Activated CD4-positive, alpha-beta T cell treated with anti-CD3 and anti-CD28 coated beads for 1 hour (primary cell): ENCODE results near the gene FAN1.
"Not testable (repeated sequence)": the region's sequence is repeated elsewhere in the genome, so short reads cannot be mapped to it uniquely, and the experiment has no call there.

ENCODE experiments used
- DNase-seq: peaks from one replicate; pipeline ENCODE4 v3.0.0-alpha.2; 2020

Gene FAN1

GRCh38 chr15:30903497-30904187 is at the start of gene FAN1:
FAN1 (plus strand) TSS chr15:30903915; CDS start chr15:30904664, 749 bp downstream.
- DNase-seq, result peak; percentile 66

- no peak for DNase-seq
Observed at GRCh38 chr15:30859091-30859874, 44.4 kb upstream of the FAN1 start.

- no peak for DNase-seq
Observed at GRCh38 chr15:30865257-30865656, 38.5 kb upstream of the FAN1 start.

GRCh38 chr15:30870681-30871080 is 33.0 kb upstream of the FAN1 start:
- no peak for DNase-seq

DNA sequence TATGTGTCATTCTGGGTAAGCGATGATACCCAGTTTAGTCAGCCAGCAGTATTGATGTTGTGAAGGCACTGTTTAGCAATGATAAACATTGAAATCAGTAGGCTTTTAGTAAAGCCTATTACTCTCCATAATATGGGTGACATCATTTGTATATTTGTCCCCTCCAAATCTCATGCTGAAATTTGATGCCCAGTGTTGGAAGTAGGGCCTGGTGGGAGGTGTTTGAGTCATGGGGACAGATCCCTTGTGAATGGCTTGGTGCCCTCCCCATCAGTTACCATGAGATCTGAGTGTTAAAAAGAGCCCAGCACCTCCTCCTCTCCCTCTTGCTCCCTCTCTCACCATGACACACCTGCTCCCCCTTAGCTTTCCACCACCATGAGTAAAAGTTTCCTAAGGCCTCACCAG is 31.4 kb upstream of the FAN1 start:
- no peak for DNase-seq

DNA sequence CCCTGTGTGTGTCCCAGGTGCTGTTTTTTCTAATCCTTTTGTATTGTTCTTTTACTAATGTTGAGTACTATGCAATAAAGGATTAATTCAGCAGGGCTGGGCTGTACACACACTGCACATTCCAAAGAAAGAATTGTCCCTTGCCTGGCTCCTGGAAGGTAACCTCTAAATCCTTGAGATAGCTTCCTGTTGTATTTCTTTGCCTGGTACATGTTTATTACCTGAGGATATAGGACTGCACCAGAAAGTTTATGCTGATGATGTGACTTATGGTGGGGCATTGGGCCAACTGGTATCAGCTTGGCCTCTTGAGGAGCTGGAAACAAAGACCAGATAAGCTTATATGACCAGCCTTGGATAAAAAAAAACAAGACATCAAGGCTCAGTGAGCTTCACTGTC is 26.6 kb upstream of the FAN1 start:
- no peak for DNase-seq

DNA sequence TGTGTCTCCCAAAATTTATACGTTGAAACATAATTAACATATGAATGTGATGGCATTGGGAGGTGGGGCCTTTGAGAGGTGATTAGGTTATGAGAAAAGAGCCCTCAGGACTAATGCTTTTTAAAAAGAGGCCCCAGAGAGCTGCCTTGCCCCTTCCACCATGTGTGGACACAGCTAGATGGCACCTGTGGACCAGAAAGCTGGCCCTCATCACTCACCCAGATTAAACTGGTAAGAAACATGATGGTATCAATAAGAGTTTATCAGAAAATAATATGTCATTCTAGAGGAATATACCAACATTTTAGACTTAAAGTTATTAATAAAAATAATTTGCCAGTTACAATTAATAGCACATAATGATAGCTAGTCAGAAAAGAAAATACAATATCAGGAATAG is 25.2 kb upstream of the FAN1 start:
- no peak for DNase-seq

DNA sequence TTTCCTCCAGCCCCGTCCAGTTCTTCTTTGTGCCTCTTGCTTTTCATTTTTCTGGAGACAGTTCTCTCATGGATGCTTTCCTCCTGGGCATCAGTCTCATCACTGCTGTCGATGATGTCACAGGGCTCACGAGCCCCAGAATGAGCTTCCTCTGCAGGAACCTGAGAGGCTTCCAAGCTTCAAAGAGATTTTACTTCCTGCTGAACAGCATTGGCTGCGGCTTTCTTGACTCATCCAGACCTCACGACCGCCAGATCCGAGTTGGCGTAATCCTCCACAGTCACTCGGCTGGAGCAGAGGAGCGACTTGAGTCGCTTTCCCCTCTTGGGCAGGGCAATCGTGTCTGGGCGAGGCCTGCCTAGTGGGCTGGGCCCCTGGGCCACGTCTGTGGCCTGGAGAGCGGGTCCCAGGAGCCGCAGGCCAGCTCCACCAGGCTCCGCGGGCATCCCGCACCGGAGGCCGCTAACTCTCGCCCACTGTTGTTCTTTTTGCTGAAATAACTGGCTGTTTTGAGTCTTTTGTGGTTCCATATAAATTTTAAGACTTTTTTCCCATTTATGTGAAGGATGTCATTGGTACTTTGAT is 20.8 kb upstream of the FAN1 start:
- DNase-seq, result no peak

GRCh38 chr15:30883666-30884065 is 20.0 kb upstream of the FAN1 start:
- not testable (repeated sequence) for DNase-seq

- no peak for DNase-seq
Observed at GRCh38 chr15:30885814-30886213, 17.9 kb upstream of the FAN1 start.

DNA sequence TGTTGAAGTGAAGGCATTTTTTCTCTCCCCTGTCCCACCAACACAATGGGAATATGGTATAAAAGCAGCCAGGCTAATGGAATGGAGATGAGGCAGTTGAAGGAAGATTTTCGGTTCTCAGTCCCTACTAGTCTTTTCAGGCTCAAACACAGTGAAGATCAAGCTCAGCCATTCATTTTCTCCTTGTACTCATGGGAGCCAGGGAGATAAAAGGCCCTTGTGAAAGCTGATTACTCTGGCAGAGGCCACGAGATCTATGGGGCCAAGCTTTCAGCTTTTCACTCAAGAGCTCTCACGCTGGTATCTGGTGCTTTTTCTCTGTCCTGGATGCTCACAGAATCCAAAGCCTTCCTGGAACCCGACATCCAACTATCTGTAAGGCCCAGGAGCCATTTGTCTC is 14.5 kb upstream of the FAN1 start:
- DNase-seq, result no peak

DNA sequence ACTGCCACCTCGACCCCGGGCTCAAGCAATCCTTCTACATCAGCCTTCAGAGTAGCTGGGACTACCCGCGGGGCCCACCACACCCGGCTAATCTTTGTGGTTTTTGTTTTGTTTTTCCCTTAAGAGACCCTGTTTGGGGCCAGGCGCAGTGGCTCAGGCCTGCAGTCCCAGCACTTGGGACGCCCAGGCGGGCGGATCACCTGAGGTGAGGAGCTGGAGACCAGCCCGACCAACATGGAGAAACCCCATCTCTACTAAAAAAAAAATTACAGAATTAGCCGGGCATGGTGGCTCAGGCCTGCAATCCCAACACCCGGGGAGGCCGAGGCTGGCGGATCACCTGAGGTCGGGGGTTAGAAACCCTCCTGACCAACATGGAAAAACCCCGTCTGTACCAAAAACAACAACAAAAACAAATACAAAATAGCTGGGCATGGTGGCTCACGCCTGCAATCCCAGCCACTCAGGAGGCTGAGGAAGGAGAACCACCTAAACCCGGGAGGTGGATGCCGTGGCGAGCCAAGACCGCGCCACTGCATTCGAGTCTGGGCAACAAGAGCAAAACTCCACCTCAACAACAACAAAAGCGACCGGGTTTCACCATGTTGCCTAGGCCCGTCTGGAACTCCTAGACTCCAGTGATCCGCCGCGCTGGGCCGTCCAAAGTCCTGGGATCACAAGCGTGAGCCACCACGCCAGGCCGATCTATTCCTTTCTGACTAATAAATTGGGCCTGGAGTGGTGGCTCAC is 8.1 kb upstream of the FAN1 start:
- DNase-seq, result no peak

DNA sequence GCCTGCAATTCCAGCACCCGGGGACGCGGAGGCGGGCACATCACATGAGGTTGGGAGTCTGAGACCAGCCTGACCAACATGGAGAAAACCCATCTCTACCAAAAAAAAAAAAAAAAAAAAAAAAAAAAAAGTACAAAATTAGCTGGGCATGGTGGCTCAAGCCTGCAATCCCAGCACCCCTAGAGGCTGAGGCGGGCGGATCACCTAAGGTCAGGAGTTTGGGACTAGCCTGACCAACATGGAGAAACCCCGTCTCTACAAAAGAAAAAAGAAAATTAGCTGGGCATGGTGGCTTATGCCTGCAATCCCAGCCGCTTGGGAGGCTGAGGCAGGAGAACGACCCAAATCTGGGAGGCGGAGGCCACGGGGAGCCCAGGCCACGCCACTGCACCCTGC is 7.5 kb upstream of the FAN1 start:
- DNase-seq, result no peak

- DNase-seq, result no peak
Observed at GRCh38 chr15:30901889-30902288, 1.8 kb upstream of the FAN1 start.

DNA sequence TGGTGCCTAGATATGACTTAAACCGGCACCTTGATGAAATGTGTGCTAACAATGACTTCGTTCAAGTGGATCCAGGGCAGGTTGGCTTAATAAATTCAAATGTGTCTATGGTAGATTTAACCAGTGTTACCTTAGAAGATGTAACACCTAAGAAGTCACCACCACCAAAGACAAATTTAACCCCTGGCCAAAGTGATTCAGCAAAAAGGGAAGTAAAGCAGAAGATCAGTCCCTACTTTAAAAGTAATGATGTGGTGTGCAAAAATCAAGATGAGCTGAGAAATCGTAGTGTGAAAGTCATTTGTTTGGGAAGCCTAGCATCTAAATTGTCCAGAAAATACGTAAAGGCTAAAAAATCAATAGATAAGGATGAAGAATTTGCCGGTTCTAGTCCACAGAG is 1.1 kb downstream of the FAN1 start:
- DNase-seq, result no peak

DNA sequence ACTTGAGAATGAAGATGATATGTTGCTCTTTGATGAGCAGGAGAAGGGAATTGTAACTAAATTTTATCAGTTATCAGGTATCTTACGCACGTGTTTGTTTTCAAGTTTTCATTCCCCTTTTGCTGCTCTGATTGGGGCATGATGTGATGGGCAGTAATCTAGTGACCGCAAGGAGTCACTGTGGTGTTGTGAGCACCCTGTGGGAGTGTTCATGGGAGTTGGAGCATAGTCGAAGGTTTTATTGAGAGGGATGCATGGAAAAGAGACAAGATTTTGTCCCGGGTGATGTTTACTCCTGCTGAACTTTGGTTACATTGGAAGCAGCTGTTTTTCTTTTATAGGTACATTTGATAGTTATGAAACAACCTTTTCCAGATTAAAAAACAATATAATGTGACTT is 2.1 kb downstream of the FAN1 start:
- DNase-seq, result no peak

DNA sequence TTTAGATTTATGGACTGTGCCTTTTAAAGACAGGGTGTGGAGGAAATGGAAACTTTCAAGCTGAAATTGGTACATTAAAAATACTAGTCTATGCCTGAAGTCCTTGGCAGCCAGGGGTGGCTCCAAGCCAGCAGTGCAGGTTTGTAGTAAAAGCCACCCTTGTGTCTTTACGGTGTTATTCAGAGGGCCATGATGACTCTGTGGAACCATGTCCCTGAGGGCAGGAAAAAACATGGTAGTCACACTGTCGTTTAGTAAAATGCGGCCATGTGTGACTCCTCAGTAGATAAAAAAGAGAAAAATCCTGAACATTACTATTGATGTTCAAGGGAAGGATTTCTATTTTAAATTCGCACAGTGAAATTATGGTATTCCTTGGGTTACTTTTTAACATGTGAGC is 2.7 kb downstream of the FAN1 start:
- no peak for DNase-seq

DNA sequence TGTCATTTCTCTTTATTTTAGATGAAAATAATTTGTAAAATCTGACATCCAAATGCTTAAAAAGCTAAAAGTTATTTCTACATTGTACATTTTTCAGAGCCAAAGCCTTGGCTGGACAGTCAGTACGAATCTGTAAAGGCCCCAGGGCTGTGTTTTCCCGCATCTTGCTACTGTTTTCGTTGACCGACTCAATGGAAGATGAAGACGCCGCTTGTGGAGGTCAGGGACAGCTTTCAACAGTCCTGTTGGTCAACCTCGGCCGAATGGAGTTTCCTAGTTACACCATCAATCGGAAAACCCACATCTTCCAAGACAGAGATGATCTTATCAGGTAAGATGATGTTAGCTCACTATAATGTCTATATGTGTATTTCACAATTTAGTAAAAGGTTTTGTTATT is 10.0 kb downstream of the FAN1 start:
- DNase-seq, result no peak

GRCh38 chr15:30917013-30917412 is 13.3 kb downstream of the FAN1 start:
- DNase-seq, result no peak

DNA sequence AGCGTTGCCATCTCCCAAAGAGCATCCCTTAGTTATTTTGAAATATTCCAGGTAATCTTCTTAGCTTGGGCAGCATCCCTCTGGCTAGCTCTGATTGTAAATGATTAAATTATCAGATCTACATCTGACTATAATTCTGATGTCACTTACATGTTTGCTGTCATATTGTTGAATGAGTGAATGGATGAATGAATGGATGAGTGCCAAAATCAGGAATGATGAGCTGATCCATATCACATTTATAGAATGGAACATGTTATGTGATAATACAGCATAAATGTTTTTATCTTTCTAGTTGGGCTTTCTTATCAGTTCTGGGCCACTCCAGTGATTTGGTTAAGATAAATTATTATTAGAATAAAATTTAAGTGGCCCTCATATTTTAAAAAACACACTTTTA is 14.0 kb downstream of the FAN1 start:
- DNase-seq, result no peak

DNA sequence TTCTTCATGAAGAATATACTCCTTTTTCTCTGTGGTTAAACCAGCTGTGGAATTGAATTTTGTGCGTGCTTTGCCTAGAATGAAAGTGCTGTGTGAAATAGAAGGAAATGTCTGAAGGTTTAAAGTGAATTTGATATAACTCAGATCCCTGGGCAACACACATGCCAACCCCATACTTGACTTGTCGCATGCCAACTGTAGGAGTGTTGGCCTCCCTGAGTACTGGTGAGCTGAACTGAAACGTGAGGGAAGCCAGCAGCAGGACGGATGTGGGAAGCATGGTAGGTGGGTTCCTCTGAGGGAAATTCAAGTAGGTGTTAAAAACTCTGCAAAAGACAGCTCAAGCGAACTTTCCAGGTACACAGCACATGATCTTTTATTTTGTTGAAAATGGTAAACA is 14.7 kb downstream of the FAN1 start:
- DNase-seq, result no peak

GRCh38 chr15:30919877-30920550 is 16.3 kb downstream of the FAN1 start:
- DNase-seq, result no peak

DNA sequence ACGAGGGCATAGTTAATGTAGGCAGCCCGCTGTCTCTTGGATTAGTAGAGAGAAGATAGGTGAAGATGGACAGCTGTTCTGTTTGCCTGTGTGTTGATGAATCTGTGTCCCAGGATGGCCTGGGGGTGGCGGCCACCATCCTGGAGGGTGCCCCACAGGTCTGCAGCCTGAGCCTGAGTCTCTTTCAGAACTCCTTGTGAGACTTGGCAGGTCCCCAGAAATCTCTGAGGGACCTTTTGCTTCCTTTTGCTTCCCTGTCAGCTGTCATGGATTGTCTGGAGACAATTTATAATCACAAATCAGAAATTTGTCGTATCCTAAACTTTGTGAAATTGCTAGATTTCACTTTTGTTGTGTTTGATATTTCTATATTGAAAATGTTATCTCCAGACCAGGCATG is 17.4 kb downstream of the FAN1 start:
- no peak for DNase-seq
